Gastroesophageal sphincter (tissue), 4 donors: Measurements from ENCODE around the gene NTMT1. TPM values are rescaled to one million over a fixed set of nuclear protein-coding genes. Genes with fewer than 3 reads are reported as not detected.

ENCODE experiments used
- ATAC-seq: fragments of 150-250 bp; one replicate; pipeline ENCODE4 v1.9.1; 2016; ENCODE audit warnings: mild to moderate bottlenecking, moderate library complexity
- H3K27ac ChIP-seq, 4 donors: fragments of 200-600 bp; sonication (generic) in 3 of 4; 1 replicate in 3 of 4; 2 replicates in 1 of 4; pipeline ENCODE4 v1.5.1; 2016 to 2019
- H3K27me3 ChIP-seq: fragments of 200-600 bp; sonication (generic); one replicate; pipeline ENCODE4 v1.5.1; 2019
- H3K36me3 ChIP-seq, 2 donors: fragments of 200-600 bp; sonication (generic); one replicate each; pipeline ENCODE4 v1.5.1; 2019; ENCODE audit warnings: control low read depth in 1 of 2
- H3K4me1 ChIP-seq, 3 donors: fragments of 200-600 bp; sonication (generic); 1 replicate in 2 of 3; 2 replicates in 1 of 3; pipeline ENCODE4 v1.5.1; 2016 to 2019; ENCODE audit warnings: control low read depth in 2 of 3
- H3K4me3 ChIP-seq, 2 donors: fragments of 200-600 bp; sonication (generic); one replicate each; pipeline ENCODE4 v1.5.1; 2019; ENCODE audit warnings: mild to moderate bottlenecking in 1 of 2, moderate library complexity in 1 of 2
- H3K9me3 ChIP-seq, 3 donors: fragments of 200-600 bp; sonication (generic); one replicate each; pipeline ENCODE4 v1.5.1; 2017 to 2019; ENCODE audit warnings: control low read depth in 2 of 3
- EP300 ChIP-seq: sonication (generic); formaldehyde crosslinking; IDR thresholded peaks from one replicate; pipeline ENCODE4 v1.6.1; 2017; ENCODE audit warnings: antibody characterized with exemption, mild to moderate bottlenecking
- POLR2A ChIP-seq, 2 donors: fragments of 450-650 bp; IDR thresholded peaks; one replicate each; pipeline ENCODE4 v1.6.1; 2017; ENCODE audit warnings: antibody characterized with exemption in 2 of 2, mild to moderate bottlenecking in 2 of 2, moderate library complexity in 1 of 2
- POLR2AphosphoS5 ChIP-seq: sonication (generic); formaldehyde crosslinking; IDR thresholded peaks from one replicate; pipeline ENCODE4 v1.6.1; 2017; ENCODE audit warnings: antibody characterized with exemption
- WGBS, 2 donors: methylation state at CpG; one replicate each; pipeline ENCODE4 v1.1.5; 2018; ENCODE audit warnings: low coverage in 1 of 2; 5-methylcytosine and 5-hydroxymethylcytosine counted together
- total RNA-seq, 4 donors: library from RNA; depleted of rRNA; stranded (reverse); fragments of >200 nt; gene quantifications; one replicate each; pipeline ENCODE4 v1.1.0, GENCODE V29; 2016
- TF ChIP-seq, protein P1 (sequence below), 4 experiments: fragments of 200-600 bp in 2 of 4; fragments of 450-650 bp in 2 of 4; sonication (generic) in 1 of 4; IDR thresholded peaks; one replicate each; pipeline ENCODE4 v1.5.1; 2017 to 2019; ENCODE audit warnings: antibody characterized with exemption in 4 of 4, mild to moderate bottlenecking in 2 of 4, moderate library complexity in 2 of 4

NTMT1 gene, protein sequence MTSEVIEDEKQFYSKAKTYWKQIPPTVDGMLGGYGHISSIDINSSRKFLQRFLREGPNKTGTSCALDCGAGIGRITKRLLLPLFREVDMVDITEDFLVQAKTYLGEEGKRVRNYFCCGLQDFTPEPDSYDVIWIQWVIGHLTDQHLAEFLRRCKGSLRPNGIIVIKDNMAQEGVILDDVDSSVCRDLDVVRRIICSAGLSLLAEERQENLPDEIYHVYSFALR
- 10 to 100 TPM; 12.8 to 24.0 (median 21.8) TPM for total RNA-seq

DNA sequence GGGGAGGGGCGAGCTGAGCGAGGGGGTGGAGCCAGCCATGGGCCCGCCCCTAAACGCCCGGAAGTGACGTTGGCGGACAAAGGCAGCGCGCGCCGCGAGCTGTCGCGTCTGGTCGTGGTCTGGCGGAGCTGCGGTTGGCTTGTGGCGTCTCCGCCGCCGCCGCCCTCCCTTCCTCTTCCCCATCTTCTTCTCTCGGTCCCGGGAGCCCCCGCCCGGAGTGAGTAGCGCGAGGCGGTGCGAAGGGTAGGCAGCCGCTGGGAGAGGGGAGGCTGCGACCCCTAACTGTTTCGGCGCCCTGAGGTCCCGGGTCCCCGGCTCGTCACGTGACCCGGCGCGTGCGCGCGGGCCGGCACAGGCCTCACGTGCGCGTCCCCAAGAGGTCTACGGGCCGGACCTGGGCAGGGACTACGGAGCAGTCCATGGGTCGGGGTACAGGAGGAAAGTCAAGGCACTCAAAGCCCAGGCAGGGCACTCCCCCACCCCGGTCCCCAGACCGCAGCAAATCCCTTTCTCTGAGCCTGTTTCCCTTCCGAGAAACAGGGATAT lies at the start of gene NTMT1:
Gene NTMT1, plus strand, starts transcription at position 85 of the 546 bp plus-strand sequence. CDS start 6,541 bp downstream, outside the sequence.
- ATAC-seq: peak; percentile 94
- H3K27ac ChIP-seq: peak within 1 kb of the TSS; percentile 61 to 97 (median 90)
- H3K4me3 ChIP-seq: peak within 1 kb of the TSS; percentile 45 to 69
- H3K9me3 ChIP-seq: no peaks in the 10 kb centered on the region
- TF ChIP-seq EP300 (no peak), POLR2AphosphoS5 (peak; percentile 100), POLR2A (IDR thresholded peaks at IDR 0.05) (peak; percentile 96)
- TF ChIP-seq, protein P1, sequence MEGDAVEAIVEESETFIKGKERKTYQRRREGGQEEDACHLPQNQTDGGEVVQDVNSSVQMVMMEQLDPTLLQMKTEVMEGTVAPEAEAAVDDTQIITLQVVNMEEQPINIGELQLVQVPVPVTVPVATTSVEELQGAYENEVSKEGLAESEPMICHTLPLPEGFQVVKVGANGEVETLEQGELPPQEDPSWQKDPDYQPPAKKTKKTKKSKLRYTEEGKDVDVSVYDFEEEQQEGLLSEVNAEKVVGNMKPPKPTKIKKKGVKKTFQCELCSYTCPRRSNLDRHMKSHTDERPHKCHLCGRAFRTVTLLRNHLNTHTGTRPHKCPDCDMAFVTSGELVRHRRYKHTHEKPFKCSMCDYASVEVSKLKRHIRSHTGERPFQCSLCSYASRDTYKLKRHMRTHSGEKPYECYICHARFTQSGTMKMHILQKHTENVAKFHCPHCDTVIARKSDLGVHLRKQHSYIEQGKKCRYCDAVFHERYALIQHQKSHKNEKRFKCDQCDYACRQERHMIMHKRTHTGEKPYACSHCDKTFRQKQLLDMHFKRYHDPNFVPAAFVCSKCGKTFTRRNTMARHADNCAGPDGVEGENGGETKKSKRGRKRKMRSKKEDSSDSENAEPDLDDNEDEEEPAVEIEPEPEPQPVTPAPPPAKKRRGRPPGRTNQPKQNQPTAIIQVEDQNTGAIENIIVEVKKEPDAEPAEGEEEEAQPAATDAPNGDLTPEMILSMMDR (IDR thresholded peaks at IDR 0.05): peak in 1 of 4 experiments; percentile 10
- H3K4me1 ChIP-seq: peaks cover 0 to 69% (median 30%) of the 10 kb centered on the region in 3 donors
- no peaks in the 10 kb centered on the region for H3K27me3 ChIP-seq
- H3K36me3 ChIP-seq: no peaks in the 10 kb centered on the region
- no CpG with 5 or more reads among the region's 55 CpGs for WGBS, 2 donors

DNA sequence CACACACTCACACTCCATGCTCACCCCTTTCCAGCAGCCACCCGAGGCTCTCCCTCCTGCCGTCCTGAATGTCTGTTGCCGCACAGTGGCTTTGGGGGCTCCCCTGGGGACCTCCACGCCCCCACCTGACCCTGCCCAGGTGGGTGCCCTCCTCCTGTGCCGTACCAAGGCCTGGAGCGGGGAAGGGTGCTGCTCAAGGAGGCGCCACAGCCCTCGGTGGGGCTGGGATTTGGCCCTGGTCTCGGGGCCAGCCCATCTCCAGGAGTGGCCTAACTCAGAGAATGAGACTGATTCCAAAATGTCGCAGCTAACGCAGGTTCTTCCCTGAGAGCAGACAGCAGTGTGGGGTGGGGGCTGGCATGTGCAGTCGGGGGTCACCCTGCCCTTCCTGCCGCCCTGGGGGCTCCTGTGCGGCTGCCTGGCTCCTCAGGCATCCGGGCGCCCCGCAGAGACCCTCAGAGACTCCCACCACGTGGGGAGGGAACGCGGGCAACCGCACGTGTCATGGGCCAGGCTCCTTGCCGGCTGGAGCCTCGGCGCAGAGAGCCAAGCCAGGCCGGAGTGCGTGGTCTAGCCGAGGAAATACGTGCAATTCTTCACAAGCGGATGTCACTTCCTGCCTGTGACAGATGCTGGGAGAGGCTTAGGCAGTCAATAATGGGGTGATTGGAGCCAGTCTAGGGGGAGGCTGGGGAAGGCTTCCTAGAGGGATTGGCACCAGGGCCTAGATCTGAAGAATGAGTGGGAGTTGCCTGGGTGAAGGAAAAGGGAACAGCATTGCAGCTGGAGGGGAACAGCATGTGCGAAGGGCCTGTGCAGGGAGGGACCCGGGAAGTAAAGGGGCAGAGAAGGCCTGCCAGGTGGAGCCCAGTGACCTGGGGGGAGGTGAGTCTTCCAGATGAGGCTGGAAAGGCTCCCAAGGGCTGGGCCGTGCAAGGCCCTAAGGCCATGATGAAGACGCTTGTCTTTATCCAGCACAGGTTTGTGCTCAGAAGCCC lies 49.1 kb upstream of the NTMT1 start:
- H3K36me3 ChIP-seq: no peaks in the 10 kb centered on the region
- H3K9me3 ChIP-seq: no peaks in the 10 kb centered on the region
- no peaks in the 10 kb centered on the region for H3K4me1 ChIP-seq
- no peak for TF ChIP-seq POLR2A (IDR thresholded peaks at IDR 0.05)
- TF ChIP-seq POLR2AphosphoS5: no peak
- TF ChIP-seq, protein P1 (IDR thresholded peaks at IDR 0.05): no peak
- TF ChIP-seq EP300: no peak
- no peaks in the 10 kb centered on the region for H3K27me3 ChIP-seq
- 43 to 74% methylated on average over 3 to 10 of the region's 34 CpGs for WGBS, 2 donors
- H3K27ac ChIP-seq: peak overlapping the region in 1 of 4 donors; percentile 14
- no peak overlapping the region for H3K4me3 ChIP-seq
- ATAC-seq: no peak

DNA sequence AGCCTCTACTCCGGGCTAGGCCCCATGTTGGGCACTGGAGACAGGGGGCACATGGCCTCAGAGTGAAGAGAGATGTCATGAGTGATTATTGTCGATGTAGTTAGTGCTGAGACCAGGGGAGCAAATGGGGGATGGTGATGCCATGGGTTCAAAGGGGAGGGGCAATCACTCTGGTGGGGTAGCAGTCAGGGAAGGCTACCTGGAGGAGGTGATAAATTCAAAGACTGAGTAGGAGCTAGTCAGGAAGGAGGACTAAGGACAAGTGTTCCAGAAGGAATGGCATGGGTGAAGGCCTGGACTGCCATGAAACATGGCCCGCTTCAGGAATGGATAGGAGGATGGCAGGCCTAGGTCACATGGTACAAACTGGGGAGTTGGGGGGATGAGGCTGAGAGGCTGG lies 46.7 kb upstream of the NTMT1 start:
- WGBS, 2 donors: 88 to 100% methylated on average over 1 to 2 of the region's 3 CpGs
- H3K36me3 ChIP-seq: no peaks in the 10 kb centered on the region
- H3K27me3 ChIP-seq: no peaks in the 10 kb centered on the region
- TF ChIP-seq POLR2A (IDR thresholded peaks at IDR 0.05): no peak
- TF ChIP-seq, protein P1 (IDR thresholded peaks at IDR 0.05): no peak
- no peak for TF ChIP-seq POLR2AphosphoS5
- TF ChIP-seq EP300: no peak
- no peak overlapping the region for H3K27ac ChIP-seq
- H3K4me1 ChIP-seq: peaks cover 0 to 3% (median 0%) of the 10 kb centered on the region in 3 donors
- H3K9me3 ChIP-seq: no peaks in the 10 kb centered on the region
- H3K4me3 ChIP-seq: no peak overlapping the region
- ATAC-seq: no peak

DNA sequence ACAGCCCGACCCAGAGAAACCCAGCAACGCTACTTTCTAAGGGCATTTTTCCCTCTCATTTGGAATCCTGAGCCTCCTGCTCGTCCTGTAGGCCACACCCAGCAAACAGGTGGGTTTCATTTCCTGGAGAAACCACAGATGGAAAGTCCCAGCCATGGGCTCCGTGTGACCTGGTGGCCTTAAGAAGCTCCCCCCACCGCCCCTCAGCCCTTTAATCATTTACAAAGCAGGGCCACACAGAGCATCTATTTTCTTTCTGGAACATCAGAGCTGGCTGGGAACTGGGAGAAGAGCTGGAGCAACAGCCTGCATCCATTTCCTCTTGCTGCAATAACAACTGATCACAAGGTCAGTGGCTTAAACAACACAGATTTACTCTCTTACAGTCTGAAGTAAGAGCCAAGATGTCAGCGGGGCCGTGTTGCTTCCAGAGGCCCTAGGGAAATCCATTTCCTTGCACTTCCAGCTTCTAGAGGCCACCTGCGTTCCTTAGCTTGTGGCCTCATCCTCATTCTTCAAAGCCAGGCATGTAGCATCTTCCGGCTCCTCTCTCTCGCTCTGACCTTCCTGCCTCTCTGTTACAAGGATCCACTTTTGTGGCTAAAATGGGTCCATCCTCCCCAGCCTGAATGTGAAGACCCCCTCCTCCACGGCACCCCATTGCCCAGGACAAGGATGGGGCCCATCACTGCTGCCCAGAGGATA lies 45.6 kb upstream of the NTMT1 start:
- Histone ChIP-seq H3K4me3 (no peak overlapping the region), H3K36me3 (no peaks in the 10 kb centered on the region), H3K27ac (no peak overlapping the region), H3K27me3 (no peaks in the 10 kb centered on the region), H3K4me1 (peaks cover 0 to 6% (median 0%) of the 10 kb centered on the region in 3 donors), H3K9me3 (no peaks in the 10 kb centered on the region)
- ATAC-seq: no peak
- TF ChIP-seq EP300: no peak
- TF ChIP-seq POLR2A (IDR thresholded peaks at IDR 0.05): no peak
- WGBS, 2 donors: 76 to 86% methylated on average over 2 to 5 of the region's 11 CpGs
